GM12891 (cell line): ENCODE measurements around the gene PSAT1.

Source experiments
- DNase-seq: peaks from one replicate; pipeline ENCODE4 v3.0.0; 2011; ENCODE audit warnings: low spot score; ENCODE audit not compliant: insufficient read length
- FAIRE-seq: peaks from 2 replicates; lab custom pipeline; 2011; peaks lifted over from hg19 to GRCh38; lab: Jason Lieb, UNC
- PAX5 ChIP-seq: IDR thresholded peaks from 2 replicates; pipeline ENCODE4 v1.6.1; 2011; ENCODE audit warnings: low read length, moderate library complexity, mild to moderate bottlenecking; ENCODE audit not compliant: insufficient read depth, severe bottlenecking
- POLR2A ChIP-seq: IDR thresholded peaks from 2 replicates; pipeline ENCODE4 v1.6.1; 2011; ENCODE audit warnings: low read depth, low read length, control low read depth
- POLR2AphosphoS5 ChIP-seq: IDR thresholded peaks from 2 replicates; pipeline ENCODE4 v1.6.1; 2011; ENCODE audit warnings: low read depth, low read length, control low read depth
- POU2F2 ChIP-seq: IDR thresholded peaks from 2 replicates; pipeline ENCODE4 v1.6.1; 2011; ENCODE audit warnings: low read depth, mild to moderate bottlenecking, control low read depth, low read length, moderate library complexity
- SPI1 ChIP-seq: IDR thresholded peaks from 2 replicates; pipeline ENCODE4 v1.6.1; 2011; ENCODE audit warnings: low read depth, low read length, control low read depth
- TAF1 ChIP-seq: IDR thresholded peaks from 2 replicates; pipeline ENCODE4 v1.6.1; 2011; ENCODE audit warnings: low read depth, low read length, control low read depth

The PSAT1 gene

GRCh38 chr9:78363221-78363620 lies 66.3 kb downstream of the PSAT1 start:
- TF ChIP-seq POLR2A (no peak), PAX5 (no peak)
- no peak for FAIRE-seq
- DNase-seq: no peak

GRCh38 chr9:78365748-78366697 lies 69.1 kb downstream of the PSAT1 start:
- no peak for FAIRE-seq
- TF ChIP-seq PAX5 (no peak), POU2F2 (no peak), SPI1 (no peak)
- no peak for DNase-seq

GRCh38 chr9:78366827-78367226 lies 69.9 kb downstream of the PSAT1 start:
- no peak for FAIRE-seq
- no peak for DNase-seq
- TF ChIP-seq POLR2AphosphoS5 (no peak), POLR2A (no peak), PAX5 (no peak), TAF1 (no peak), SPI1 (no peak), POU2F2 (no peak)

- TF ChIP-seq POLR2A: no peak
- TF ChIP-seq POU2F2: no peak
- TF ChIP-seq POLR2AphosphoS5: no peak
- TF ChIP-seq TAF1: no peak
- no peak for TF ChIP-seq PAX5
- no peak for TF ChIP-seq SPI1
- DNase-seq (no peak), FAIRE-seq (no peak)
These were observed 71.3 kb downstream of the PSAT1 start for GRCh38 chr9:78368236-78368635.

GRCh38 chr9:78369639-78370219 lies 72.8 kb downstream of the PSAT1 start:
- peak; percentile 24 for DNase-seq
- peak; percentile 66 for FAIRE-seq

GRCh38 chr9:78370991-78371390 lies 74.1 kb downstream of the PSAT1 start:
- TF ChIP-seq TAF1 (no peak), POLR2A (no peak), POLR2AphosphoS5 (no peak), SPI1 (no peak), PAX5 (no peak), POU2F2 (no peak)
- no peak for DNase-seq
- no peak for FAIRE-seq

More at GRCh38 chr9:78369639-78370219, 72.8 kb downstream of the PSAT1 start:
- no peak for TF ChIP-seq POU2F2
- TF ChIP-seq POLR2A: no peak
- TF ChIP-seq TAF1: no peak
- TF ChIP-seq POLR2AphosphoS5: no peak

- no peak for TF ChIP-seq TAF1
- TF ChIP-seq POU2F2: no peak
- no peak for DNase-seq
- no peak for FAIRE-seq
These were observed 75.1 kb downstream of the PSAT1 start for GRCh38 chr9:78371981-78372380.
